ENCODE results near the gene APBB2. TPM values are rescaled to one million over a fixed set of nuclear protein-coding genes. Genes with fewer than 3 reads are reported as not detected.

Gene APBB2
- total and polyA plus RNA-seq, 2 of the 4 experiments (the other 2 are of a cell fraction) = 47.9 to 75.5 TPM

GRCh38 chr4:41175794-41176193, 38.5 kb downstream of the APBB2 start:
- Histone ChIP-seq H3K9me1 (ENCODE audit: insufficient read depth, low read length) (peaks cover 6% of the 10 kb centered on the region), H2AK5ac (ENCODE audit: low read depth, low read length) (no peak overlapping the region), H4K20me1 (ENCODE audit: insufficient read depth, low read length) (no peaks in the 10 kb centered on the region; the same call in 1 of the 2 replicates), H4K8ac (ENCODE audit: low read depth in 2 of 2, low read length in 2 of 2) (peak overlapping the region in 1 of 2 experiments; percentile 35; a peak in 1 of 4 replicates), H4K5ac (ENCODE audit: low read depth, low read length) (no peak overlapping the region; the same call in 1 of the 2 replicates), H2AK9ac (replicated peaks; ENCODE audit: low read depth, low read length, poor library complexity) (no peak overlapping the region), H2BK120ac (ENCODE audit: low read depth, low read length) (peak overlapping the region; percentile 66; the same call in 1 of the 2 replicates), H3K79me1 (ENCODE audit: low read depth in 1 of 2, low read length in 2 of 2) (peaks cover 19 to 60% of the 10 kb centered on the region in 2 experiments), H3K18ac (ENCODE audit: low read depth, low read length) (peak overlapping the region; percentile 44; the same call in 1 of the 2 replicates), H2BK5ac (ENCODE audit: low read depth, low read length, poor library complexity, severe bottlenecking) (peak overlapping the region; percentile 86), H3K4me3 (ENCODE audit: insufficient read depth, low read depth, low read length) (no peak overlapping the region), H3K4me1 (ENCODE audit: control insufficient read depth, insufficient read depth, low read length) (peaks cover 10% of the 10 kb centered on the region), H3K36me3 (ENCODE audit: control insufficient read depth, insufficient read depth, low read length) (no peaks in the 10 kb centered on the region), H3K9me3 (ENCODE audit: control insufficient read depth, insufficient read depth, low read length) (no peaks in the 10 kb centered on the region), H3K9ac (ENCODE audit: low read depth, low read length) (peak overlapping the region; percentile 4; the same call in 1 of the 2 replicates), H2BK20ac (ENCODE audit: low read depth, low read length) (peak overlapping the region; percentile 20; the same call in 1 of the 2 replicates), H3K4me2 (ENCODE audit: low read depth, low read length) (peak overlapping the region; percentile 29; the same call in 1 of the 2 replicates), H3K4ac (ENCODE audit: low read depth, low read length) (peak overlapping the region; percentile 15; the same call in 1 of the 2 replicates), H3K14ac (replicated peaks; ENCODE audit: low read depth, low read length) (peak overlapping the region; percentile 68; the same call in 1 of the 2 replicates), H3K27me3 (ENCODE audit: control insufficient read depth, insufficient read depth, low read length) (no peaks in the 10 kb centered on the region), H2BK15ac (ENCODE audit: low read depth, low read length) (no peak overlapping the region), H2AFZ (replicated peaks; ENCODE audit: low read length, poor library complexity) (no peak overlapping the region), H3K27ac (ENCODE audit: insufficient read depth, low read length) (peak overlapping the region; percentile 42; the same call in 1 of the 2 replicates), H4K91ac (ENCODE audit: insufficient read depth, low read depth, low read length) (no peak overlapping the region), H3K56ac (ENCODE audit: extremely low read depth, insufficient read depth, low read length) (0 out of 2 replicates have a peak overlapping the region, but pooled peaks have one; percentile 28), H3K23ac (ENCODE audit: low read depth, low read length) (no peak overlapping the region)
- no TSS peak for BruUV-seq (replicated peaks)
- CTCF ChIA-PET = no interaction called here
- intact Hi-C loops (cut with micrococcal nuclease) (loop anchor here (2.0 kb wide), 1 partner anchor 39 kb away; the partner anchor contains the start of gene APBB2), in situ Hi-C loops (cut with MboI; ENCODE audit: low sequenced_read_pairs) (no loop called here), dilution Hi-C loops (cut with HindIII; ENCODE audit: low sequenced_read_pairs, unreplicated experiment) (no loop called here)
- POLR2A ChIA-PET (ENCODE audit: unreplicated experiment) = no interaction called here
- TF ChIP-seq MAFK (IDR thresholded peaks at IDR 0.05; ENCODE audit: low read depth, low read length) = no peak
- TF ChIP-seq MAZ (IDR thresholded peaks at IDR 0.05; ENCODE audit: borderline replicate concordance, low read depth, low read length) = no peak
- no peak for TF ChIP-seq SMC3 (IDR thresholded peaks at IDR 0.05; ENCODE audit: low read depth, low read length)
- TF ChIP-seq RFX5 (IDR thresholded peaks at IDR 0.05; ENCODE audit: low read depth, low read length) = no peak
- no peak for TF ChIP-seq MXI1 (IDR thresholded peaks at IDR 0.05; ENCODE audit: borderline replicate concordance, low read depth, low read length)
- TF ChIP-seq, protein P1, sequence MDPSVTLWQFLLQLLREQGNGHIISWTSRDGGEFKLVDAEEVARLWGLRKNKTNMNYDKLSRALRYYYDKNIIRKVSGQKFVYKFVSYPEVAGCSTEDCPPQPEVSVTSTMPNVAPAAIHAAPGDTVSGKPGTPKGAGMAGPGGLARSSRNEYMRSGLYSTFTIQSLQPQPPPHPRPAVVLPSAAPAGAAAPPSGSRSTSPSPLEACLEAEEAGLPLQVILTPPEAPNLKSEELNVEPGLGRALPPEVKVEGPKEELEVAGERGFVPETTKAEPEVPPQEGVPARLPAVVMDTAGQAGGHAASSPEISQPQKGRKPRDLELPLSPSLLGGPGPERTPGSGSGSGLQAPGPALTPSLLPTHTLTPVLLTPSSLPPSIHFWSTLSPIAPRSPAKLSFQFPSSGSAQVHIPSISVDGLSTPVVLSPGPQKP (IDR thresholded peaks at IDR 0.05; ENCODE audit: borderline replicate concordance, low read depth, low read length) = no peak
- TF ChIP-seq NFE2L2 (IDR thresholded peaks at IDR 0.05; ENCODE audit: low read depth, low read length) = no peak
- TF ChIP-seq BHLHE40 (IDR thresholded peaks at IDR 0.05; ENCODE audit: low read depth, low read length) = no peak
- TF ChIP-seq RAD21 (IDR thresholded peaks at IDR 0.05; ENCODE audit: low read length) = no peak
- TF ChIP-seq POLR2A (IDR thresholded peaks at IDR 0.05; ENCODE audit: low read depth, low read length) = no peak
- TF ChIP-seq CHD1 (IDR thresholded peaks at IDR 0.05; ENCODE audit: low read depth, low read length) = no peak
- ATAC-seq (ENCODE audit: low read depth) (no peak), DNase-seq (peak; percentile 26)

All from IMR-90 (cell line).